SK-N-MC (cell line): Measurements from ENCODE around the gene DTNA.

Experiments
- EZH2 ChIP-seq: fragments of 200-600 bp; sonication (generic); IDR thresholded peaks from one replicate; pipeline ENCODE4 v1.6.1; 2017; ENCODE audit warnings: antibody characterized with exemption
- POLR2AphosphoS5 ChIP-seq: IDR thresholded peaks from 2 replicates; pipeline ENCODE4 v1.6.1; 2012; ENCODE audit warnings: mild to moderate bottlenecking, low read depth, low read length, borderline replicate concordance

GRCh38 chr18:34928754-34929335 is 218.7 kb downstream of the DTNA start:
- TF ChIP-seq EZH2 (no peak), POLR2AphosphoS5 (no peak)
